Measurements from ENCODE around the gene DOK3. TPM values are rescaled to one million over a fixed set of nuclear protein-coding genes. Genes with fewer than 3 reads are reported as not detected.

DOK3 gene
- total RNA-seq, 6 experiments from 2014 or later = 1.1 to 2.6 (median 1.3) TPM

DNA sequence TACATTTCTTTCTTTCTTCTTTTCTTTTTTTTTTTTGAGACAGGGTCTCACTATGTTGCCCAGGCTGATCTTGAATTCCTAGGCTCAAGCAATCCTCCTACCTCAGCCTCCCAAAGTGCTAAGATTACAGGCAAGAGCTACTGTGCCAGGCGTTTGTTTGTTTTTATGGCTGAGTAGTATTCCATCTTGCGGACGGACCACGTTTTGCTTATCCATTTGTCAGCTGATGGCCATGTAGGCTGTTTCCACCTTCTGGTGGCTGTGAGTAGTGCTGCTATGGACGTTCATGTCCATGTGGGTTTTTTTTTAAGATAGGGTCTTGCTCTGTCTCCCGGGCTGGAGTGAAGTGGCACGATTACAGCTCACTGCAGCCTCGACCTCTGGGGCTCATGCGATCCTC lies 2.5 kb downstream of the DOK3 start:
- Mint-ChIP-seq H3K4me1 (ENCODE audit: low read depth) (no peaks in the 10 kb centered on the region), H3K27ac (no peak overlapping the region), H3K36me3 (ENCODE audit: low read depth) (peaks cover 8% of the 10 kb centered on the region; the same call in 1 of the 2 replicates), H3K4me3 (no peak overlapping the region), H3K9me3 (no peaks in the 10 kb centered on the region), H3K27me3 (ENCODE audit: insufficient read depth) (no peaks in the 10 kb centered on the region; the same call in 1 of the 2 replicates)
- TF ChIP-seq, protein P1, sequence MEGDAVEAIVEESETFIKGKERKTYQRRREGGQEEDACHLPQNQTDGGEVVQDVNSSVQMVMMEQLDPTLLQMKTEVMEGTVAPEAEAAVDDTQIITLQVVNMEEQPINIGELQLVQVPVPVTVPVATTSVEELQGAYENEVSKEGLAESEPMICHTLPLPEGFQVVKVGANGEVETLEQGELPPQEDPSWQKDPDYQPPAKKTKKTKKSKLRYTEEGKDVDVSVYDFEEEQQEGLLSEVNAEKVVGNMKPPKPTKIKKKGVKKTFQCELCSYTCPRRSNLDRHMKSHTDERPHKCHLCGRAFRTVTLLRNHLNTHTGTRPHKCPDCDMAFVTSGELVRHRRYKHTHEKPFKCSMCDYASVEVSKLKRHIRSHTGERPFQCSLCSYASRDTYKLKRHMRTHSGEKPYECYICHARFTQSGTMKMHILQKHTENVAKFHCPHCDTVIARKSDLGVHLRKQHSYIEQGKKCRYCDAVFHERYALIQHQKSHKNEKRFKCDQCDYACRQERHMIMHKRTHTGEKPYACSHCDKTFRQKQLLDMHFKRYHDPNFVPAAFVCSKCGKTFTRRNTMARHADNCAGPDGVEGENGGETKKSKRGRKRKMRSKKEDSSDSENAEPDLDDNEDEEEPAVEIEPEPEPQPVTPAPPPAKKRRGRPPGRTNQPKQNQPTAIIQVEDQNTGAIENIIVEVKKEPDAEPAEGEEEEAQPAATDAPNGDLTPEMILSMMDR (IDR thresholded peaks at IDR 0.05) = peak; percentile 63
- DNase-seq = no peak

DNA sequence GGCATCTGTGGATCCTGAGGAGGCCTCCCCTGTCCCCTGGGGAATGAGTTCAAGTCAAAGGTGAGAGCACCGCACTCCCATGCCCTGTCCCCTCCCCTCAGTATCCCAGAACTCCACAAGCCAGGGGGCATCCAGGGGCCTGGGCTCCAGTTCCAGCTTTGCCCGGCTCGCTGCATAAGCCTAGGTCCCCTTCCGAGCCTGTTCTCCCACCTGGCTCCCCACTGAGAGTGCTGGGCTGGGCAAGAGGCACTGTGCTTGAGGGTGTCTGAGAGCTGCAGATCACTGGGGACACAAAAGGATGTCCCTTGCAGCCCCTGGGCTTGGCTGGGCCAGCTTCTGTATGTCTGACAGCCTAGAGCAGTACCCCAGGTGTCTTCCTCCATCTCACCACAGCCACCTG lies 4.6 kb downstream of the DOK3 start:
- TF ChIP-seq, protein P1 (IDR thresholded peaks at IDR 0.05) = no peak
- Mint-ChIP-seq H3K9me3 (no peaks in the 10 kb centered on the region), H3K27me3 (ENCODE audit: insufficient read depth) (peaks cover 2% of the 10 kb centered on the region), H3K27ac (no peak overlapping the region), H3K4me1 (ENCODE audit: low read depth) (peaks cover 10% of the 10 kb centered on the region), H3K4me3 (no peak overlapping the region), H3K36me3 (ENCODE audit: low read depth) (no peaks in the 10 kb centered on the region)
- DNase-seq = no peak

DNA sequence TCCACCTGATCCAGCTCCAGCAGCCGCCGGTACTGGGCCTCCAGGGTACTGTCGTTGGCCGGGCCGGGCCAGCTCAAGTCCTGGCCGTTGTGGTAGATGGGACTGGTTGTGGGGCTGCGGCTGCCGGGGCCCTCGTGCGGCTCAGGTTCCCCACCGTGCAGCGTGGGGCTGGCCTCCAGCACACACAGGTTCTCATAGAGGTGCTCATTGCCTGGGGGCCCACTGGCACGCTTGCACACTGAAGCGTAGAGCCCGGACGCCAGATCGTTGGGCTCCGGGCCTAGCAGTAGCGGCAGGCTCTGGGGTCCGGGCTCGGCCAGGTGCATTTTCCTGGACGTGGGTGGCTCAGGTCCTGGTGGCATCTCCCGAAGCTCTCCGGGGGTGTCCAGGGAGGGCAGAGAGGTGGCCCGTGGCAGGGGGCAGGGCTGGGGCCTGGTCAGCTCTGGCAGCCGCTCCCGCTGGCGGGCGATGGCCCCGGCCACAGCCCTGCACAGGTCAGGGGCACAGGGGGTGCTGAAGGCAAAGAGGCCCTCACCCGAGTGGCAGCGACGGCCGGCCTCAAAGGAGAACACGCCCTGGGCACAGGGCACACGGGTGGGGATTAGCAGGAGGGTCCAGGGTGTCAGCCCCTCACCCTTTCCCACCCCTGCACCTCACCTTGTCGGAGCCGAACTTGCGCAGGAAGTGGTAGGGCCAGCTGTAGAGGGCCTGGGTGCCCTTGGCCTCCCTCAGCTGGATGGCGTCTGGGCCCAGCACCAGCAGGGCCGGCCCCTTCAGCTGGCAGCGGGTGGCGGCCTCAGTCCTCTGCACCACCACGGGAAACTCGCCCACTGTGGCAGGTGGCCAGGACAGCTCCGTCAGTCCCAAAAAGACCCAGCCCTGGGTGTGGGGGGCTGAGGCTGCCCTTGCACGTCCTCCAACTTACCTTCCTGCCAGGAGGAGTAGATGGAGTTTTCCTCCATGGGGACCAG lies 5.3 kb downstream of the DOK3 start:
- Mint-ChIP-seq H3K27ac (no peak overlapping the region), H3K9me3 (no peaks in the 10 kb centered on the region), H3K4me3 (no peak overlapping the region), H3K27me3 (ENCODE audit: insufficient read depth) (peaks cover 2% of the 10 kb centered on the region), H3K36me3 (ENCODE audit: low read depth) (no peaks in the 10 kb centered on the region), H3K4me1 (ENCODE audit: low read depth) (peaks cover 17% of the 10 kb centered on the region)
- DNase-seq = no peak
- TF ChIP-seq, protein P1 (IDR thresholded peaks at IDR 0.05) = no peak

DNA sequence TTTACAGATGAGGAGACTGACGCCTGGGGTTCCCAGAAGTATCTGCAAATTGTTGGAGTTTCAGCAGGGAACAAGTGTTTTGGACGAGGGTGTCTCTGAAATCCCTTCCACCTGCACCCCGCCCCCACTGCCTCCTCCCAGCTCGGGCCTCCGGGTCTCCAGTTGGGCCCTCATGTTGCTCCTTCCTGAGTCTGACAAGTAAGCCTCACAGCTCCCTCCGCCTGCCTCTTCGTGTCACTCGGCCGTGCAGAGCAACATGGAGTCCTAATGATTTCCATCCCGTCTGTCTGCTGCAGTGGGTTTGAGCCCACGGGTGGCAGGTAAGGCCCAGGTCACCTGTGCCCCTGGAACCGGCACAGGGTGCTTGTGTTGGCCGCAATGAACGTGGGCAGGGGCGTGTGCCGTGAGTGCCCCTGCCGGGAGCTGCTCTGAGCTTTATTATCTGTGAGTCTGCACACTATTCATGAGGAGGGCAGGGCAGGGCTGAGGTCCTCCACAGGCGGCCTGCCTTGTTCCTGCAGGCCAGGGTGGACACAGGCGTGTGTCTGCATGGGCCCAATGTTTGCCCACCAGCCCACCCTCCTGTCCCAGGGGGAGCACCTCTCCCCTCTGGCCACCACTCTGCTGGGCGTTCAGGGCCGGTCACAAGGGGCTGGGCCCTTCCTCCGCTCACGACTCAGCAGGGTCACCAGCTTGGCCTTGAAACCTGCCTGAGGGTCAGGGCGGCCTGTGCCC lies 6.1 kb downstream of the DOK3 start:
- no peaks in the 10 kb centered on the region for H3K9me3 Mint-ChIP-seq
- TF ChIP-seq, protein P1 (IDR thresholded peaks at IDR 0.05) = no peak
- H3K36me3 Mint-ChIP-seq (ENCODE audit: low read depth) = no peaks in the 10 kb centered on the region
- no peak for DNase-seq
- H3K27ac Mint-ChIP-seq = no peak overlapping the region
- H3K27me3 Mint-ChIP-seq (ENCODE audit: insufficient read depth) = peaks cover 2% of the 10 kb centered on the region
- no peak overlapping the region for H3K4me3 Mint-ChIP-seq
- peaks cover 22% of the 10 kb centered on the region for H3K4me1 Mint-ChIP-seq (ENCODE audit: low read depth)

DNA sequence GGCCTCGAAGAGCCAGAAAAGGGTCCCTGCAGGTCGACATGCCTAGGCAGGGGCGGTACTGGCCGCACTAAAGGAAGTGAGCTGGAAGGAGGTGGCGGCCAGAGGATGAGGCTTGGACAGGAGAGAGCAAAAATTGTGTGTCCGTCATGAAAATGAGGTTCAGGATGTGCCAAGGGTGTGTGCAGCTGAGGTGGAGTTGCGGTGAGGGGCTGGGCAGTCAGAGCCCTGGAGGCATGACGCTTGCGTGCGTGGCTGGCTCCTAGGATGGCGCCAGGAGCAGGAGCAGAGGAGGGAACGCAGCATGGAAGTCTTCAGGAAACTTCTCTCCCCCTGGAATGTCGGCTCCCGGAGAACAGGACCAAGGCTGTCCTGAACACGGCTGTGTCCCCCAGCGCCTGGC lies 6.7 kb downstream of the DOK3 start:
- DNase-seq = no peak
- no peak overlapping the region for H3K27ac Mint-ChIP-seq
- H3K27me3 Mint-ChIP-seq (ENCODE audit: insufficient read depth) = peaks cover 2% of the 10 kb centered on the region
- no peaks in the 10 kb centered on the region for H3K36me3 Mint-ChIP-seq (ENCODE audit: low read depth)
- no peak overlapping the region for H3K4me3 Mint-ChIP-seq
- H3K4me1 Mint-ChIP-seq (ENCODE audit: low read depth) = peaks cover 28% of the 10 kb centered on the region
- H3K9me3 Mint-ChIP-seq = no peaks in the 10 kb centered on the region
- TF ChIP-seq, protein P1 (IDR thresholded peaks at IDR 0.05) = no peak

Measured in HFFc6 (cell line).